Measurements from ENCODE around the gene CAMK1D.

CAMK1D gene

GRCh38 chr10:12400266-12400931 is 51.1 kb downstream of the CAMK1D start:
- no peak for DNase-seq

GRCh38 chr10:12401466-12401865 is 52.1 kb downstream of the CAMK1D start:
- DNase-seq: no peak

- DNase-seq: no peak
Measured at GRCh38 chr10:12403119-12403518, 53.8 kb downstream of the CAMK1D start.

GRCh38 chr10:12405342-12406320 is 56.3 kb downstream of the CAMK1D start:
- DNase-seq: no peak

GRCh38 chr10:12406764-12407400 is 57.5 kb downstream of the CAMK1D start:
- DNase-seq: no peak

GRCh38 chr10:12408472-12408871 is 59.1 kb downstream of the CAMK1D start:
- DNase-seq: peak in 1 of 56 donors; percentile 12

GRCh38 chr10:12409161-12409560 is 59.8 kb downstream of the CAMK1D start:
- no peak for DNase-seq

GRCh38 chr10:12409613-12410012 is 60.3 kb downstream of the CAMK1D start:
- no peak for DNase-seq

GRCh38 chr10:12412666-12413368 is 63.5 kb downstream of the CAMK1D start:
- no peak for DNase-seq

- no peak for DNase-seq
Measured at GRCh38 chr10:12413369-12413711, 64.0 kb downstream of the CAMK1D start.

- DNase-seq: no peak
Measured at GRCh38 chr10:12414278-12414989, 65.1 kb downstream of the CAMK1D start.

GRCh38 chr10:12416344-12417050 is 67.2 kb downstream of the CAMK1D start:
- no peak for DNase-seq

- DNase-seq: no peak
Measured at GRCh38 chr10:12417331-12417730, 68.0 kb downstream of the CAMK1D start.

- no peak for DNase-seq
Measured at GRCh38 chr10:12418000-12418399, 68.7 kb downstream of the CAMK1D start.

- DNase-seq: no peak
Measured at GRCh38 chr10:12418725-12419261, 69.4 kb downstream of the CAMK1D start.

GRCh38 chr10:12419262-12419847 is 70.0 kb downstream of the CAMK1D start:
- DNase-seq: peak in 1 of 56 donors; percentile 28

GRCh38 chr10:12420530-12421120 is 71.3 kb downstream of the CAMK1D start:
- no peak for DNase-seq

- no peak for DNase-seq
Measured at GRCh38 chr10:12422189-12422588, 72.8 kb downstream of the CAMK1D start.

GRCh38 chr10:12423896-12424295 is 74.5 kb downstream of the CAMK1D start:
- no peak for DNase-seq
